DND-41 (cell line): ENCODE data around the gene RBL1.
"Not testable (repeated sequence)": the region's sequence is repeated elsewhere in the genome, so short reads cannot be mapped to it uniquely, and the experiment has no call there.

Experiments used
- ATAC-seq: fragments of 200-7000 bp; cut with Tn5 transposase; 3 replicates; pipeline ENCODE4 v1.9.1; 2021; ENCODE audit warnings: low read depth; ENCODE audit not compliant: insufficient read depth
- DNase-seq: peaks from one replicate; pipeline ENCODE4 v3.0.0-alpha.2; 2020
- H2AFZ ChIP-seq: 2 replicates; pipeline ENCODE4 v1.6.0; 2012; ENCODE audit warnings: low read depth, low read length
- H3K27ac ChIP-seq: 2 replicates; pipeline ENCODE4 v1.5.1; 2012; ENCODE audit warnings: low read length, inconsistent platforms
- H3K27me3 ChIP-seq: fragments of 200-600 bp; sonication (generic); 2 replicates; pipeline ENCODE4 v1.6.0; 2012; ENCODE audit warnings: low read length, mild to moderate bottlenecking, inconsistent platforms; ENCODE audit not compliant: insufficient read depth, poor library complexity
- H3K36me3 ChIP-seq: 2 replicates; pipeline ENCODE4 v1.5.1; 2012; ENCODE audit warnings: low read length, inconsistent platforms; ENCODE audit not compliant: insufficient read depth
- H3K4me1 ChIP-seq: 2 replicates; pipeline ENCODE4 v1.5.1; 2012; ENCODE audit warnings: mild to moderate bottlenecking, low read length; ENCODE audit not compliant: insufficient read depth
- H3K4me2 ChIP-seq: 2 replicates; pipeline ENCODE4 v1.6.0; 2012; ENCODE audit warnings: mild to moderate bottlenecking, moderate library complexity, low read length, inconsistent platforms; ENCODE audit not compliant: insufficient read depth
- H3K4me3 ChIP-seq, 2 experiments: fragments of 200-600 bp in 1 of 2; shearing (Covaris generic) in 1 of 2; 2 replicates each; pipeline ENCODE4 v1.5.1; 2012 to 2016; ENCODE audit warnings: inconsistent platforms in 2 of 2, low read length in 2 of 2, mild to moderate bottlenecking in 2 of 2, low read depth in 1 of 2, moderate library complexity in 1 of 2
- H3K79me2 ChIP-seq: 2 replicates; pipeline ENCODE4 v1.6.0; 2012; ENCODE audit warnings: low read length, inconsistent platforms; ENCODE audit not compliant: insufficient read depth
- H3K9ac ChIP-seq: 2 replicates; pipeline ENCODE4 v1.6.0; 2012; ENCODE audit warnings: low read depth, mild to moderate bottlenecking, inconsistent platforms, low read length, moderate library complexity
- H3K9me3 ChIP-seq: 2 replicates; pipeline ENCODE4 v1.5.1; 2012; ENCODE audit warnings: low read length, moderate library complexity, mild to moderate bottlenecking, inconsistent platforms; ENCODE audit not compliant: insufficient read depth, severe bottlenecking
- H4K20me1 ChIP-seq: 2 replicates; pipeline ENCODE4 v1.6.0; 2012; ENCODE audit warnings: low read length; ENCODE audit not compliant: insufficient read depth
- CTCF ChIP-seq: IDR thresholded peaks from 2 replicates; pipeline ENCODE4 v1.5.1; 2012; ENCODE audit warnings: borderline replicate concordance, low read length, moderate library complexity, mild to moderate bottlenecking; ENCODE audit not compliant: poor library complexity, severe bottlenecking; ENCODE audit errors: extremely low read depth
- EZH2 ChIP-seq: IDR thresholded peaks from 3 replicates; pipeline ENCODE4 v1.6.1; 2012; ENCODE audit warnings: borderline replicate concordance, low read depth, mild to moderate bottlenecking, moderate library complexity, low read length, inconsistent platforms; ENCODE audit not compliant: severe bottlenecking

The RBL1 gene

GRCh38 chr20:37055276-37055675 is 40.5 kb downstream of the RBL1 start:
- no peaks in the 10 kb centered on the region for H3K27me3 ChIP-seq
- DNase-seq (no peak), ATAC-seq (no peak)
- no peak overlapping the region for H3K27ac ChIP-seq
- no peak overlapping the region for H3K4me3 ChIP-seq
- H3K9ac ChIP-seq, result no peak overlapping the region
- TF ChIP-seq CTCF, result no peak
- TF ChIP-seq EZH2, result no peak
- no peak overlapping the region for H3K4me2 ChIP-seq
- no peaks in the 10 kb centered on the region for H3K4me1 ChIP-seq
- H4K20me1 ChIP-seq, result no peaks in the 10 kb centered on the region; the same call in 1 of the 2 replicates
- peaks cover 94% of the 10 kb centered on the region for H3K36me3 ChIP-seq
- H3K79me2 ChIP-seq, result peaks cover 11% of the 10 kb centered on the region
- no peak overlapping the region for H2AFZ ChIP-seq
- no peaks in the 10 kb centered on the region for H3K9me3 ChIP-seq

- ATAC-seq (no peak), DNase-seq (no peak)
- H3K9ac ChIP-seq, result no peak overlapping the region
- no peak overlapping the region for H3K4me2 ChIP-seq
- no peaks in the 10 kb centered on the region for H3K27me3 ChIP-seq
- H4K20me1 ChIP-seq, result no peaks in the 10 kb centered on the region
- H3K4me1 ChIP-seq, result no peaks in the 10 kb centered on the region
- H3K36me3 ChIP-seq, result peaks cover 86% of the 10 kb centered on the region
- H3K79me2 ChIP-seq, result peaks cover 6% of the 10 kb centered on the region
- no peak overlapping the region for H3K27ac ChIP-seq
- no peak for TF ChIP-seq EZH2
- TF ChIP-seq CTCF, result no peak
- H3K9me3 ChIP-seq, result no peaks in the 10 kb centered on the region
- H3K4me3 ChIP-seq, result no peak overlapping the region
- H2AFZ ChIP-seq, result no peak overlapping the region
Measured at GRCh38 chr20:37053230-37053950, 42.4 kb downstream of the RBL1 start.

- Histone ChIP-seq H3K27me3 (no peaks in the 10 kb centered on the region), H4K20me1 (no peaks in the 10 kb centered on the region), H3K36me3 (peaks cover 94% of the 10 kb centered on the region), H3K9ac (no peak overlapping the region), H3K27ac (no peak overlapping the region), H3K9me3 (no peaks in the 10 kb centered on the region), H3K4me3 (no peak overlapping the region), H3K4me2 (no peak overlapping the region), H3K79me2 (no peaks in the 10 kb centered on the region; the same call in 1 of the 2 replicates), H2AFZ (no peak overlapping the region), H3K4me1 (no peaks in the 10 kb centered on the region)
- peak; percentile 68; the same call in 2 of the 3 replicates for ATAC-seq
- no peak for TF ChIP-seq EZH2
- TF ChIP-seq CTCF, result no peak
- DNase-seq, result no peak
Measured at GRCh38 chr20:37042986-37043972, 52.5 kb downstream of the RBL1 start.

DNA sequence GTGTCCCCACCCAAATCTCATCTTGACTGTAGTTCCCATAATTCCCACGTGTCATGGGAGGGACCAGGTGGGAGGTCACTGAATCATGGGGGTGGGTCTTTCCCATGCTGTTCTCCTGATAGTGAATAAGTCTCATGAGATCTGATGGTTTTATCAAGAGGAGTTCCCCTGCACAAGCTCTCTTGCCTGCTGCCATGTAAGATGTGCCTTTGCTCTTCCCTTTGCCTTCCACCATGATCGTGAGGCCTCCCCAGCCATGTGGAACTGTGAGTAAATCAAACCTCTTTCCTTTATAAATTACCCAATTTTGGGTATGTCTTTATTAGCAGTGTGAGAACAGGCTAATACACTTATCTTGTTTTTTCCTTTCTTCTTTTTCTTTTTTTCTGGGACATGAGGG is 56.4 kb downstream of the RBL1 start:
- H3K4me3 ChIP-seq, H3K27ac ChIP-seq, H3K9me3 ChIP-seq, H3K4me2 ChIP-seq, H3K27me3 ChIP-seq, H4K20me1 ChIP-seq, ATAC-seq, H3K79me2 ChIP-seq, DNase-seq, H2AFZ ChIP-seq, H3K9ac ChIP-seq, H3K4me1 ChIP-seq: not testable (repeated sequence)
- H3K36me3 ChIP-seq, result peaks cover 90% of the 10 kb centered on the region
